SKM-1 (cell line): ENCODE data around the gene CYP26A1.

Experiments
- DNase-seq: peaks from one replicate; lab custom pipeline; 2025; ENCODE audit not compliant: unreplicated experiment; lab: John Stamatoyannopoulos, UW

CYP26A1 gene

DNA sequence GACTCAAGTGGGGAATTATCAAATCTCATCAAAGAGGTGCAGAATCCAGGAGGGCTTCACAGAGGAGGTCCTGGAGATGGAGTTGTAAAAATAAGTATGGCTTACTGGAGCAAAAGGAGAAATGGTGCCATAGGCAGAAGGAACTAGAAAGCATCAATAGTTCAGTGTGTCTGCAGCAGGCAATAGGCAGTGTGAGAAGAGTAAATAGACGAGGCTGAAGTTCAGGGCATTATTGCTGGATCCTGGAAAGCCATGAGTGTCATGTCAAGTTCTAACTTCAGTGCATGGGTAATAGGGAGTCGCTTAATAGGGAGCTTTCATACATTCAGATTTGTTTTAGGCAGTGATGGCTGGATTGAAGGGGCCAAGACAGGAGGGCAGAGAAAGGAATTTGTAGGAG lies 39.3 kb downstream of the CYP26A1 start:
- DNase-seq, result no peak

GRCh38 chr10:93115661-93116383 lies 42.1 kb downstream of the CYP26A1 start:
- DNase-seq, result peak; percentile 70

DNA sequence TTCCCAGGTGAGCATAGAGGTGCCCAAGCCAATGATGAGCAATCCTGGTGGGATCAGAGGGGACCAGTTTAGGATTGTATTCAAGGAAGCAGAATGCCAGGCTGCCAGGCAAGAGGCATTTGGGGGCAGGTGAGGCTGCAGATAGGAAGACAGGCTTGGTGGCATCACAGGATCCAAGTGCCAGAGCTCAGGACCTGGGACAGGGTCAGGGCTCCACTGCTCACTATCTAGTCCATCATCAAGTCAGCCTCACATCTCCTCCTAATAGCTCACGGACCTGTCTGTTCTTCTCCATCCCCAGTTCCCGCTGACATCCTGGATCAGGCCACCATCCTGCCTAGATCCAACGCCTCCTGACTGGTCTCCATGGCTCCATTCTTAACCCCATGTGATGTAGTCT lies 47.6 kb downstream of the CYP26A1 start:
- DNase-seq, result no peak

GRCh38 chr10:93123766-93124165 lies 50.1 kb downstream of the CYP26A1 start:
- DNase-seq, result no peak

GRCh38 chr10:93124580-93125318 lies 51.1 kb downstream of the CYP26A1 start:
- no peak for DNase-seq

GRCh38 chr10:93125966-93126365 lies 52.3 kb downstream of the CYP26A1 start:
- DNase-seq, result no peak

DNA sequence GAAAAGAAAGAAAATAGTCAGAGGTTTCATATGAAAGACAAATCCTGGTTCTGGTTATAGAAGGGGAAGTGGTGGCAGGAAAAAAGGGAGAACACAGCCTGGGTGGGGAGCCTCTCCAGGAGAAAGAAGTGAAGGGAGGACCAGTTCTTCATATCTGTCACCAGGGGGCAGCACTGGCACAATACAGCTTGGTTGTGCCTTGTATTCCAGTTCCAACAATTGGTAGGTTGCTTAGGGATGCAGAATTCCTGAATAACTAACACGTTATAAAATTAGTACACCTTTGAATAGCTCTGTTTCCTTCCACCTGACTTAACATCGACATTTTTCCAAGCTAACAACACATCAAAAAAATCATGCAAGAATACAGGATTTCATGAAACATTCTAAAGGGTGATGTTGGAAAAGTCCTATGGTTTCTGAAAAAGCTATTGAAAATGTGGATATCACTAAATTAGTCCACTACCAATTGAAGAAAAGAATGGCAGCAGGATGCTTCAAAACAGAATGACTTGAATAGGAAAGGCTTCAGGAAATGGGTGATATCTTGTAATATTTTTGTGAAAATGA lies 52.9 kb downstream of the CYP26A1 start:
- no peak for DNase-seq
